ENCODE data around the gene SOCS3. TPM values are rescaled to one million over a fixed set of nuclear protein-coding genes. Genes with fewer than 3 reads are reported as not detected.

SOCS3 gene
- total RNA-seq, 1 donor from 2014 or later = 13.4 TPM

DNA sequence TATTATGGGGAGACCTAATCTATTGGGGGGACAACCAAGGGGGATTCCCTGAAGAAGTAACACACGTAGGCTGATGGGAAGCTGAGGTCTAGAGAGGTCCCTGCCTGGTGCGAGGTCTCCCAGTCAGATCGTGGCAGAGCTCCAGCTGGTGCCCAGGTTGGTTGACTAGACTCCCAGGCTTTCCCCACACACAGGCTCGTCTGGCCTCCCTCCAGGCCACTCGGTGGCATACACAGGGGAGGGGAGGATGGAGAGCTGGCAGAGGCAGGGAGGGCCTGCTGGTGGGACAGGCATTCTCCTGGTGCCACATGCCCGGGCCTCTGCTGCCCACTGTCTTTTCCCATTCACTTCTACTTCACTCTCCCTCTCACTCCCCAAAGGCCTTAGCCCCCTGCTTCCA is 8.5 kb upstream of the SOCS3 start:
- Mint-ChIP-seq H3K4me1 (ENCODE audit: low read depth, unreplicated experiment) (peaks cover 23% of the 10 kb centered on the region), H3K9me3 (ENCODE audit: unreplicated experiment) (no peaks in the 10 kb centered on the region), H3K27me3 (ENCODE audit: low read depth, unreplicated experiment) (no peaks in the 10 kb centered on the region), H3K36me3 (ENCODE audit: low read depth, unreplicated experiment) (no peaks in the 10 kb centered on the region), H3K4me3 (ENCODE audit: unreplicated experiment) (no peak overlapping the region), H3K27ac (ENCODE audit: unreplicated experiment) (no peak overlapping the region)
- Histone ChIP-seq H3K4me3 (ENCODE audit: insufficient read depth, low read depth, low read length) (no peak overlapping the region), H2AFZ (ENCODE audit: low read depth, low read length) (no peak overlapping the region), H3K4me2 (ENCODE audit: low read length) (no peak overlapping the region), H4K20me1 (ENCODE audit: insufficient read depth, low read length) (no peaks in the 10 kb centered on the region), H3K27ac (ENCODE audit: low read depth, low read length) (no peak overlapping the region), H3K4me1 (ENCODE audit: insufficient read depth, low read length) (peaks cover 22% of the 10 kb centered on the region), H3K36me3 (ENCODE audit: insufficient read depth, low read length) (no peaks in the 10 kb centered on the region), H3K27me3 (ENCODE audit: insufficient read depth, low read length) (no peaks in the 10 kb centered on the region), H3K79me2 (ENCODE audit: insufficient read depth, low read length) (no peaks in the 10 kb centered on the region), H3K9ac (ENCODE audit: low read length) (no peak overlapping the region), H3K9me3 (ENCODE audit: insufficient read depth, low read depth, low read length) (no peaks in the 10 kb centered on the region)
- FAIRE-seq = no peak
- TF ChIP-seq CTCF (IDR thresholded peaks at IDR 0.05; ENCODE audit: insufficient read depth, low read depth, low read length) = no peak
- TF ChIP-seq EZH2 (IDR thresholded peaks at IDR 0.05; ENCODE audit: insufficient read depth, low read length) = no peak
- no peak for DNase-seq (ENCODE audit: low read depth)

- TF ChIP-seq CTCF (IDR thresholded peaks at IDR 0.05; ENCODE audit: insufficient read depth, low read depth, low read length) (no peak), EZH2 (IDR thresholded peaks at IDR 0.05; ENCODE audit: insufficient read depth, low read length) (no peak)
- DNase-seq (ENCODE audit: low read depth) (no peak), FAIRE-seq (no peak)
- Mint-ChIP-seq H3K27me3 (ENCODE audit: low read depth, unreplicated experiment) (peaks cover 2% of the 10 kb centered on the region), H3K36me3 (ENCODE audit: low read depth, unreplicated experiment) (no peaks in the 10 kb centered on the region), H3K27ac (ENCODE audit: unreplicated experiment) (no peak overlapping the region), H3K4me1 (ENCODE audit: low read depth, unreplicated experiment) (peaks cover 16% of the 10 kb centered on the region), H3K9me3 (ENCODE audit: unreplicated experiment) (no peaks in the 10 kb centered on the region), H3K4me3 (ENCODE audit: unreplicated experiment) (no peak overlapping the region)
- Histone ChIP-seq H2AFZ (ENCODE audit: low read depth, low read length) (no peak overlapping the region), H3K79me2 (ENCODE audit: insufficient read depth, low read length) (no peaks in the 10 kb centered on the region), H3K27me3 (ENCODE audit: insufficient read depth, low read length) (no peaks in the 10 kb centered on the region), H3K4me1 (ENCODE audit: insufficient read depth, low read length) (peaks cover 22% of the 10 kb centered on the region), H3K4me2 (ENCODE audit: low read length) (no peak overlapping the region), H4K20me1 (ENCODE audit: insufficient read depth, low read length) (no peaks in the 10 kb centered on the region), H3K27ac (ENCODE audit: low read depth, low read length) (no peak overlapping the region), H3K4me3 (ENCODE audit: insufficient read depth, low read depth, low read length) (no peak overlapping the region), H3K36me3 (ENCODE audit: insufficient read depth, low read length) (no peaks in the 10 kb centered on the region), H3K9ac (ENCODE audit: low read length) (no peak overlapping the region), H3K9me3 (ENCODE audit: insufficient read depth, low read depth, low read length) (no peaks in the 10 kb centered on the region)
Observed at GRCh38 chr17:78367193-78367592, 7.3 kb upstream of the SOCS3 start.

DNA sequence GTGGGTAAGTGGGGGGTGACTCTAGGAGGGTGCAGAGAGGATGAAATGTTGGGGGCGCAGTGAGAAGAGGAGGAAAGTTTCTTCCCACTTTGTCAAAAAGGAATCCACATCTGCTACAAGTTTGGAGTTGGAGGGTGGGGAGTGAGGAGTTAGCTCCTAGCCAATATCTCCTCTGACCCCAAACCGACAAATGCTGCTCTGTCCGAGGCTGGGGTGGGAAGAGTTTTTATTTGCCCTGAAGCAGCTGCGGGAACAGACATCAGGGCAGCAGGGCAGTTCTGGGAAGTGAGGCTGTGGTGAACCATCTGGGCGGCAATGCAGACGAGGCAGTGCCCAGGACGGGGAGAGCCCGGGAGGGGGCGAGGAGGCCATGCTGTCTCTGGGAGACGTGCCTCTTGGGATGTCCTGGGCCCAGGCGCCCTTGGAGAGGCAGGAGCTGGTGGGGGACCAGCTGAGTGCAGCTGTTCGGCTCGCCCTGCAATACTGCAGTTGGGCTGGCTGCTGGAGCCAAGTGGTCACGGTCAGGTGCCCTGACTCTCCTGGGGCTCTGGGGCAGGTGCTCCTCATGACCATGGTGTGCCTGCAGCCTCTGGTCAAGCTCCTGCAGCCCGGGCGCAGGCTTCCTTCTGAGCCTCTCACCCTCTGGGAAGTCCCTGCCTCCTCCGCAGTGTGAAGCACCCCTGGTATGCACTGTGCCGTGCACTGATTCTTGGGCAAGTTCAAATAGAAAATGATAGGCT is 6.4 kb upstream of the SOCS3 start:
- TF ChIP-seq CTCF (IDR thresholded peaks at IDR 0.05; ENCODE audit: insufficient read depth, low read depth, low read length) = no peak
- no peak for TF ChIP-seq EZH2 (IDR thresholded peaks at IDR 0.05; ENCODE audit: insufficient read depth, low read length)
- H3K4me3 ChIP-seq (ENCODE audit: insufficient read depth, low read depth, low read length) = no peak overlapping the region
- no peaks in the 10 kb centered on the region for H3K36me3 Mint-ChIP-seq (ENCODE audit: low read depth, unreplicated experiment)
- FAIRE-seq = no peak
- no peaks in the 10 kb centered on the region for H4K20me1 ChIP-seq (ENCODE audit: insufficient read depth, low read length)
- DNase-seq (ENCODE audit: low read depth) = no peak
- peak overlapping the region; percentile 37 for H3K4me2 ChIP-seq (ENCODE audit: low read length)
- no peaks in the 10 kb centered on the region for H3K9me3 Mint-ChIP-seq (ENCODE audit: unreplicated experiment)
- peak overlapping the region; percentile 57 for H3K4me3 Mint-ChIP-seq (ENCODE audit: unreplicated experiment)
- H2AFZ ChIP-seq (ENCODE audit: low read depth, low read length) = peak overlapping the region; percentile 12
- no peaks in the 10 kb centered on the region for H3K9me3 ChIP-seq (ENCODE audit: insufficient read depth, low read depth, low read length)
- H3K79me2 ChIP-seq (ENCODE audit: insufficient read depth, low read length) = no peaks in the 10 kb centered on the region
- H3K27ac ChIP-seq (ENCODE audit: low read depth, low read length) = peak overlapping the region; percentile 30
- H3K27me3 ChIP-seq (ENCODE audit: insufficient read depth, low read length) = no peaks in the 10 kb centered on the region
- peak overlapping the region; percentile 47 for H3K9ac ChIP-seq (ENCODE audit: low read length)
- no peaks in the 10 kb centered on the region for H3K36me3 ChIP-seq (ENCODE audit: insufficient read depth, low read length)
- H3K4me1 ChIP-seq (ENCODE audit: insufficient read depth, low read length) = peaks cover 22% of the 10 kb centered on the region
- peaks cover 5% of the 10 kb centered on the region for H3K27me3 Mint-ChIP-seq (ENCODE audit: low read depth, unreplicated experiment)
- peaks cover 16% of the 10 kb centered on the region for H3K4me1 Mint-ChIP-seq (ENCODE audit: low read depth, unreplicated experiment)
- H3K27ac Mint-ChIP-seq (ENCODE audit: unreplicated experiment) = peak overlapping the region; percentile 47

All from astrocyte (in vitro differentiated cells and primary cell).